ENCODE data around the gene SH3RF3. TPM values are rescaled to one million over a fixed set of nuclear protein-coding genes. Genes with fewer than 3 reads are reported as not detected.

The SH3RF3 gene
- total and polyA plus RNA-seq, 2 of the 13 experiments (the other 11 are each of a cell fraction or from before 2014, with no cell fraction given) = 0.04 TPM; not detected in 1

GRCh38 chr2:109493176-109493935 lies 364.4 kb downstream of the SH3RF3 start:
- WGBS (ENCODE audit: low lambda C conversion rate) = 31% methylated on average over 4 of the region's 4 CpGs
- FAIRE-seq (no peak), ATAC-seq (no peak), DNase-seq (ENCODE audit: low spot score) (no peak)
- H3K27me3 ChIP-seq (ENCODE audit: control insufficient read depth in 1 of 2, insufficient read depth in 2 of 2, low read length in 2 of 2) = no peaks in the 10 kb centered on the region; a peak in 1 of 5 replicates
- in situ Hi-C loops (cut with HindIII; ENCODE audit: extremely low pct_ligation_motif_present, low pct_unique_long_range_greater_than_20kb) = no loop called here
- H3K4me1 ChIP-seq (ENCODE audit: insufficient read depth, low read length) = no peaks in the 10 kb centered on the region
- no peak overlapping the region for H3K4me2 ChIP-seq (ENCODE audit: low read depth, low read length)
- no peak overlapping the region for H2AFZ ChIP-seq (ENCODE audit: low read length)
- BruUV-seq (replicated peaks) = no TSS peak
- ChIA-PET POLR2A (no interaction called here), CTCF (ENCODE audit: low intra/inter-chr PET ratio, low total read pairs) (no interaction called here)
- H3K9me3 ChIP-seq (ENCODE audit: low read length) = no peaks in the 10 kb centered on the region
- no peaks in the 10 kb centered on the region for H4K20me1 ChIP-seq (ENCODE audit: insufficient read depth, low read length)
- no peak overlapping the region for H3K4me3 ChIP-seq (replicated peaks in 1 of 3; ENCODE audit: insufficient read depth in 1 of 3, low read depth in 2 of 3, low read length in 3 of 3)
- H3K36me3 ChIP-seq (replicated peaks in 1 of 2; ENCODE audit: control insufficient read depth in 1 of 2, insufficient read depth in 2 of 2, low read length in 2 of 2) = no peaks in the 10 kb centered on the region
- H3K79me2 ChIP-seq (ENCODE audit: insufficient read depth, low read length) = no peaks in the 10 kb centered on the region
- H3K27ac ChIP-seq (ENCODE audit: extremely low read length, insufficient read depth, low read length) = no peak overlapping the region
- intact Hi-C loops (cut with micrococcal nuclease; ENCODE audit: unreplicated experiment) = no loop called here
- H3K9ac ChIP-seq (ENCODE audit: insufficient read depth, low read depth, low read length) = no peak overlapping the region
- no peak for TF ChIP-seq ZNF17 (CRISPR knock-in tag; IDR thresholded peaks at IDR 0.05)
- TF ChIP-seq, protein P1, sequence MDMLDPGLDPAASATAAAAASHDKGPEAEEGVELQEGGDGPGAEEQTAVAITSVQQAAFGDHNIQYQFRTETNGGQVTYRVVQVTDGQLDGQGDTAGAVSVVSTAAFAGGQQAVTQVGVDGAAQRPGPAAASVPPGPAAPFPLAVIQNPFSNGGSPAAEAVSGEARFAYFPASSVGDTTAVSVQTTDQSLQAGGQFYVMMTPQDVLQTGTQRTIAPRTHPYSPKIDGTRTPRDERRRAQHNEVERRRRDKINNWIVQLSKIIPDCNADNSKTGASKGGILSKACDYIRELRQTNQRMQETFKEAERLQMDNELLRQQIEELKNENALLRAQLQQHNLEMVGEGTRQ (IDR thresholded peaks at IDR 0.05; ENCODE audit: low read depth, low read length) = no peak
- TF ChIP-seq, protein P1 (CRISPR knock-in tag; IDR thresholded peaks at IDR 0.05; ENCODE audit: borderline replicate concordance) = no peak
- no peak for TF ChIP-seq CC2D1A (CRISPR knock-in tag; IDR thresholded peaks at IDR 0.05)
- 0 out of 2 replicates have a peak, but pooled peaks have one; percentile 57 for TF ChIP-seq NBN (conservative IDR thresholded peaks at IDR 0.05)
- TF ChIP-seq ZNF670 (CRISPR knock-in tag; IDR thresholded peaks at IDR 0.05; ENCODE audit: borderline replicate concordance) = no peak
- TF ChIP-seq ZNF530 (CRISPR knock-in tag; IDR thresholded peaks at IDR 0.05; ENCODE audit: low read depth) = no peak
- TF ChIP-seq FOXK2 (IDR thresholded peaks at IDR 0.05) = 0 out of 2 replicates have a peak, but pooled peaks have one; percentile 35
- TF ChIP-seq HNF1A (IDR thresholded peaks at IDR 0.05; ENCODE audit: low read depth) = no peak
- TF ChIP-seq HNF1A (CRISPR knock-in tag; IDR thresholded peaks at IDR 0.05; ENCODE audit: borderline replicate concordance) = no peak
- no peak for TF ChIP-seq ZNF367 (CRISPR knock-in tag; IDR thresholded peaks at IDR 0.05; ENCODE audit: borderline replicate concordance)
- TF ChIP-seq ZNF770 (CRISPR knock-in tag; IDR thresholded peaks at IDR 0.05) = no peak
- TF ChIP-seq CSRNP1 (CRISPR knock-in tag; IDR thresholded peaks at IDR 0.05) = no peak
- TF ChIP-seq FLYWCH1 (CRISPR knock-in tag; IDR thresholded peaks at IDR 0.05) = no peak
- TF ChIP-seq ZSCAN22 (CRISPR knock-in tag; IDR thresholded peaks at IDR 0.05) = no peak
